ENCODE measurements around the gene MRPL53.

The MRPL53 gene

GRCh38 chr2:74514368-74515270 is 42.1 kb upstream of the MRPL53 start, which contains the start of gene TLX2:
TSS of gene TLX2 (plus strand) at chr2:74514450. CDS start at chr2:74514807, 357 bp downstream.
- CTCF ChIA-PET: no interaction called here
- no peak within 1 kb of the TSS for H3K27ac ChIP-seq (ENCODE audit: extremely low read depth, low read depth, low read length)
- no peaks in the 10 kb centered on the region for H3K9me3 ChIP-seq (ENCODE audit: control insufficient read depth, insufficient read depth, low read depth, low read length)
- H3K4me3 ChIP-seq (ENCODE audit: low read depth, low read length): peak within 1 kb of the TSS; percentile 26
- POLR2A ChIA-PET: interaction anchor here (0.9 to 1.0 kb wide), 2 partner anchors 11 to 15 kb away, joined by 3 to 4 read pairs; partner anchors contain the start of genes AUP1, DQX1 and HTRA2
- TF ChIP-seq OSR2 (tag by site-specific recombination; IDR thresholded peaks at IDR 0.05) (no peak), ZNF26 (tag by site-specific recombination; IDR thresholded peaks at IDR 0.05) (no peak)
- H3K4me1 ChIP-seq (ENCODE audit: control insufficient read depth, insufficient read depth, low read length): no peaks in the 10 kb centered on the region
- no peaks in the 10 kb centered on the region for H3K36me3 ChIP-seq (ENCODE audit: control insufficient read depth in 2 of 2, insufficient read depth in 1 of 2, low read length in 2 of 2)

- H3K4me1 ChIP-seq (ENCODE audit: control insufficient read depth, insufficient read depth, low read length): no peaks in the 10 kb centered on the region
- no peaks in the 10 kb centered on the region for H3K9me3 ChIP-seq (ENCODE audit: control insufficient read depth, insufficient read depth, low read depth, low read length)
- H3K36me3 ChIP-seq (ENCODE audit: control insufficient read depth in 2 of 2, insufficient read depth in 1 of 2, low read length in 2 of 2): no peaks in the 10 kb centered on the region
- no peak for TF ChIP-seq ZNF544 (tag by site-specific recombination; IDR thresholded peaks at IDR 0.05)
- TF ChIP-seq ZNF513 (tag by site-specific recombination; IDR thresholded peaks at IDR 0.05): no peak
- no peak for TF ChIP-seq INSM2 (tag by site-specific recombination; IDR thresholded peaks at IDR 0.05)
- no peak for TF ChIP-seq ZNF629 (tag by site-specific recombination; IDR thresholded peaks at IDR 0.05)
- TF ChIP-seq IKZF3 (tag by site-specific recombination; IDR thresholded peaks at IDR 0.05): no peak
- no peak for TF ChIP-seq ZSCAN23 (tag by site-specific recombination; IDR thresholded peaks at IDR 0.05)
- no peak for TF ChIP-seq ZBTB6 (tag by site-specific recombination; IDR thresholded peaks at IDR 0.05)
- no peak for TF ChIP-seq ZNF549 (tag by site-specific recombination; IDR thresholded peaks at IDR 0.05)
- no peak for TF ChIP-seq ZNF791 (tag by site-specific recombination; IDR thresholded peaks at IDR 0.05)
- TF ChIP-seq ZNF792 (tag by site-specific recombination; IDR thresholded peaks at IDR 0.05): no peak
- no peak for TF ChIP-seq ZNF658 (tag by site-specific recombination; IDR thresholded peaks at IDR 0.05)
- TF ChIP-seq ZNF2 (tag by site-specific recombination; IDR thresholded peaks at IDR 0.05): no peak
- TF ChIP-seq ZBTB10 (tag by site-specific recombination; IDR thresholded peaks at IDR 0.05): no peak
- ChIA-PET POLR2A (no interaction called here), CTCF (no interaction called here)
- H3K27ac ChIP-seq (ENCODE audit: extremely low read depth, low read depth, low read length): no peak overlapping the region
- peak overlapping the region; percentile 26 for H3K4me3 ChIP-seq (ENCODE audit: low read depth, low read length)
These were observed 41.3 kb upstream of the MRPL53 start for GRCh38 chr2:74513605-74514367.

All from HEK293 (cell line).